PC-9 (cell line): Measurements from ENCODE around the gene ZNHIT1.
"Not testable (repeated sequence)": the region's sequence is repeated elsewhere in the genome, so short reads cannot be mapped to it uniquely, and the experiment has no call there.

Source experiments
- CTCF ChIP-seq: fragments of 200-600 bp; sonication (generic); conservative IDR thresholded peaks from 2 replicates; pipeline ENCODE4 v1.6.1; 2017; ENCODE audit warnings: mixed run types, antibody characterized with exemption, mild to moderate bottlenecking, moderate library complexity
- EZH2 ChIP-seq: fragments of 200-600 bp; sonication (generic); IDR thresholded peaks from 2 replicates; pipeline ENCODE4 v1.8.0; 2017; ENCODE audit warnings: antibody characterized with exemption, low read depth

GRCh38 chr7:101253199-101253598 is 35.2 kb downstream of the ZNHIT1 start:
- TF ChIP-seq CTCF, EZH2: not testable (repeated sequence)
